OCI-LY3 (cell line): Measurements from ENCODE around the gene DEAF1.

Experiments
- CTCF ChIP-seq: fragments of 200-600, 300-600 bp; sonication (generic); IDR thresholded peaks from 2 replicates; pipeline ENCODE4 v1.5.1; 2014; ENCODE audit warnings: antibody characterized with exemption, low read length, low read depth
- EZH2phosphoT487 ChIP-seq: fragments of 200-600 bp; shearing (Covaris generic); IDR thresholded peaks from 2 replicates; pipeline ENCODE4 v1.6.1; 2018; ENCODE audit warnings: antibody characterized with exemption, mixed run types, low read depth

- peak; percentile 74 for TF ChIP-seq CTCF
- no peak for TF ChIP-seq EZH2phosphoT487
These were observed 32.2 kb downstream of the DEAF1 start for GRCh38 chr11:662689-663274.
